Cardiac septum (tissue), 1 donor: ENCODE results near the gene NPL. TPM values are rescaled to one million over a fixed set of nuclear protein-coding genes. Genes with fewer than 3 reads are reported as not detected.
A peak's percentile ranks its signal among the peaks of the same experiment; 100 is the strongest.

Experiments used
- DNase-seq: peaks from one replicate; pipeline ENCODE4 v3.0.0-alpha.2; 2020; ENCODE audit warnings: low spot score
- intact Hi-C: fragments of 100-400 bp; cut with DNase I; formaldehyde crosslinking; loops from one replicate; pipeline ENCODE4 v1.14.0; 2022
- total RNA-seq: library from RNA; stranded (reverse); fragmentation: NEBNext Ultra II Directional; extraction: Animal tissue kit (Norgen Biotek cat#: 25700); gene quantifications from one replicate; pipeline ENCODE4 v1.2.1, GENCODE V29; 2021
- donor health status: DM: no; HTN: no; CAD: no.

The NPL gene
- total RNA-seq, 1 donor from 2014 or later: 6.1 TPM

- intact Hi-C loops: no loop called here
These were observed 18.2 kb upstream of the NPL start for GRCh38 chr1:182771187-182771984.

GRCh38 chr1:182777386-182777785, 12.2 kb upstream of the NPL start:
- intact Hi-C loops: loop anchor here (5.0 kb wide), 1 partner anchor 100 kb away; no protein-coding TSS in a partner anchor
- DNase-seq: no peak

More at GRCh38 chr1:182771187-182771984, 18.2 kb upstream of the NPL start:
- no peak for DNase-seq

- DNase-seq: no peak
- intact Hi-C loops: loop anchor here (5.0 kb wide), 1 partner anchor 102 kb away; no protein-coding TSS in a partner anchor
These were observed 10.7 kb upstream of the NPL start for GRCh38 chr1:182778862-182779261.

GRCh38 chr1:182779530-182779929, 10.0 kb upstream of the NPL start:
- DNase-seq: no peak
- intact Hi-C loops: loop anchor here (5.0 kb wide), 1 partner anchor 102 kb away; no protein-coding TSS in a partner anchor

- intact Hi-C loops: loop anchor here (5.0 kb wide), 1 partner anchor 335 kb away; no protein-coding TSS in a partner anchor
- peak; percentile 83 for DNase-seq
These were observed 7.6 kb upstream of the NPL start for GRCh38 chr1:182781841-182782586.

GRCh38 chr1:182782587-182782913, 7.0 kb upstream of the NPL start:
- DNase-seq: no peak
- intact Hi-C loops: loop anchor here (5.0 kb wide), 1 partner anchor 335 kb away; no protein-coding TSS in a partner anchor

- no peak for DNase-seq
- intact Hi-C loops: loop anchor here (5.0 kb wide), 1 partner anchor 336 kb away; no protein-coding TSS in a partner anchor
These were observed 6.5 kb upstream of the NPL start for GRCh38 chr1:182783068-182783467.

- intact Hi-C loops: loop anchor here (1.0 to 5.0 kb wide), 2 partner anchors 183 to 337 kb away; no protein-coding TSS in a partner anchor
- no peak for DNase-seq
These were observed 4.9 kb upstream of the NPL start for GRCh38 chr1:182784556-182785171.

- DNase-seq: no peak
- intact Hi-C loops: no loop called here
These were observed 4.4 kb upstream of the NPL start for GRCh38 chr1:182785181-182785580.

GRCh38 chr1:182786223-182786994, 3.2 kb upstream of the NPL start:
- intact Hi-C loops: no loop called here
- no peak for DNase-seq

GRCh38 chr1:182786995-182787324, 2.6 kb upstream of the NPL start:
- no peak for DNase-seq
- intact Hi-C loops: no loop called here

GRCh38 chr1:182791281-182792179, 2.0 kb downstream of the NPL start:
- DNase-seq: no peak
- intact Hi-C loops: no loop called here

GRCh38 chr1:182794091-182794490, 4.5 kb downstream of the NPL start:
- intact Hi-C loops: no loop called here

GRCh38 chr1:182794676-182795201, 5.2 kb downstream of the NPL start:
- intact Hi-C loops: no loop called here
- DNase-seq: no peak

More at GRCh38 chr1:182794091-182794490, 4.5 kb downstream of the NPL start:
- no peak for DNase-seq

GRCh38 chr1:182795563-182796228, 6.1 kb downstream of the NPL start:
- no peak for DNase-seq
- intact Hi-C loops: no loop called here

- intact Hi-C loops: no loop called here
- DNase-seq: no peak
These were observed 12.6 kb downstream of the NPL start for GRCh38 chr1:182802006-182802803.

- intact Hi-C loops: no loop called here
- DNase-seq: no peak
These were observed 14.3 kb downstream of the NPL start for GRCh38 chr1:182803846-182804245.
